NCI-H1048 (cell line): ENCODE data around the gene BICD1.
"Not testable (repeated sequence)": the region's sequence is repeated elsewhere in the genome, so short reads cannot be mapped to it uniquely, and the experiment has no call there.

Experiments
- DNase-seq: peaks from one replicate; lab custom pipeline; 2025; lab: John Stamatoyannopoulos, UW

BICD1 gene

DNA sequence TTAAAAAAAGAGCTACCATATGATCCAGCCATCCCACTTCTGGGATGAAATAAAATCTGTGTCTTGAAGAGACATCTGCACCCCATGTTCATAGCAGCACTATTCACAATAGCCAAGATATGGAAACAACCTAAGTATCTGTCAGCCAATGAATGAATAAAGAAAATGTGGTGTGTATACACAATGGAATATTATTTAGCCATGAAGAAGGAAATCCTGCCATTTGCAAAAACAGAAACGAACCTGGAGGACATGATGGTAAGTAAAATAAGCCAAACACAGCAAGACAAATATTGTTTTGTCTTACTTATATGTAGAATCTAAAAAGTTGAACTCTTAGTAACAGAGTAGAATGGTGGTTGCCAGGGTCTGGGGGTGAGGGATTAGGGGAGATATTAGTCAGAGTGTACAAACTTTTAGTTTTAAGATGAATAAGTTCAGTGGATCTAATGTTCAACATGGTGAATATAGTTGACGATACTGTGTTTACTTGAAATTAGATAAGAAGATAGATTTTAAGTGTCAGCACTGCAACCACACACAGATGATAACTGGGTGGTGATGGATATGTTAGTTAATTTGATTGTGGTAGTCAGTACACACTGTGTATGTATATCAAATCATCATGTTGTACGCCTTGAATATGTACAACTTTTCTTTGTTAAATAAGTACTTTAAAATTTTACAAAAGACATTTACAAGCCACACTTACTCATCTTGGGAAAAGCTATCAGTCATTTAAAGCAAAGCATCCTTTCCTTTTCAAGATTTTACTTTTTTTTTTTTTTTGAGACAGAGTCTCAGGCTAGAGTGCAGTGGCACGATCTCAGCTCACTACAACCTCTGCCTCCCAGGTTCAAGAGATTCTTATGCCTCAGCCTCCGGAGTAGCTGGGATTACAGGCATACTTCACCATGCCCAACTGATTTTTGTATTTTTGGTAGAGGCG is 89.9 kb downstream of the BICD1 start:
- no peak for DNase-seq

DNA sequence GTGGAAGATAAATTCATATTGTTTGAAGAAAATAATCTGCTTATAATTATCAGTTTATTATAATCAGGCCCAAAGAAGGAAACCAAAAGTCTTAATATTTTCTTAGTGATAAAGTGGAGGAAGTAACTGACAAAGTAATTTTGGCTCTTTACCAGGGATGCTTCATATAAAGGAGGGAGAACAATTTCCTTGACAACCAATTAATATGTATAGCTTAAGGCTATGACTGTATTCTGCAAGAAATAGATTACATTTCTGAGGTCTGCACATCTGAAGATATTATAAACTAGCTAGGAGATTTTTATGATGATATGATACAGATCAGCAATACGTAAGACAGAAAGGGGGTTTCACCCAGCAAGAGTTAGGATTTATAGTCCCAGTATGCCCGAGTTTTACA is 90.8 kb downstream of the BICD1 start:
- DNase-seq = no peak

DNA sequence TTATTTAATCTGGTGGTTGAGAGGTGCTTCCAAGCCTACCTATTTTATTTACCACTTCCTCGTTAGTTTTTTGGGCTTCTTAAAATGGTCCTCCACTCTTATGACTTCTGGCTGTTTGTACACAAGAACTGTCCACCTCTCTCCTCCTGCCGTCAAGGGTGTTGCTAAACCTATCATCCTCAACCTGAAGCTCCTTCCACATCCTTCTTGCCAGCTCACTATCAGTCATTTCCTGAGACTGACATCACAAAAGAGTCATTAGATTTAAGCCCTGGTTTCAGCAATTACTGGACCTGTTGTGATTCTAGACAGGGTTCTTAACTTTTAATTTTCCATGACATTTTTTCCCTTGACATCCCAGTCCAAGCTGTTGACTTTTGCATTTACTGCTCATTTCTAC is 91.9 kb downstream of the BICD1 start:
- DNase-seq = no peak

DNA sequence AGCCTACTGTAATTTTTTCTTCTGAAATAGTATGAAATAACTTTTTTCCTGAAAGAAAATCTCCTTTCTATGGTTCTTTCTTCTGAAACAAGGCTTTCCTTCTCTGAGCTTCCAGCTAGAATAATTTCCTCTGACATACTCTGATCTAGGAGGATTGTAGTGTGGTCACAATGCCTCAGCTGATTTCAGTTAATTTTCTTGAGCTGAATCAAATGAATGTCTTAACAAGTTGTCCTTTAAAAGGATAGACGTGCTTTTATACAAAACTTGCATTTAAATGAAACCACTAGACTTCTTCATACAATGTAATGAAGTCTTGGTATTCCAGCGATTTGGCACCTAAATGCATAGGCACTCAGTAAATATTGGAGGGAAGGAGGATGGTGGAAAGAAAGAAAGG is 94.4 kb downstream of the BICD1 start:
- no peak for DNase-seq

DNA sequence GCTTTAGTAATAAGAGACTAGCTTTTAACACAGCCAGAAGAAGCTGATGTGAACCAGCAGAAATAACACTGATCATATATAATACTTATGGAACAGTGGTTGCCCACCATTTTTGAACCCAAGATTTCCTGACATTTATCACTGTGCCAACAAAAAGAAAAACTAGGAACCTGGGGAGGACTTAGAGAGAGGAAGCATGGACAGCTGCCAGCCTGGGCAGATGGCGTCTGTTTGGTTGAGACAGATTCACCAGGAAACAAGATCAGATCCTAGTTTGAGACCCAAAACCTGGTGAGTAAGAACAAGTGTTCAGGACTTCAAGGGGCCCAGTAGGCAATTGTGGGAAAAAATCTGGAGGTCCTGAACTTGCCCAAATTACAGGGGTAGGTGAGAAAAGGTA is 95.3 kb downstream of the BICD1 start:
- no peak for DNase-seq

DNA sequence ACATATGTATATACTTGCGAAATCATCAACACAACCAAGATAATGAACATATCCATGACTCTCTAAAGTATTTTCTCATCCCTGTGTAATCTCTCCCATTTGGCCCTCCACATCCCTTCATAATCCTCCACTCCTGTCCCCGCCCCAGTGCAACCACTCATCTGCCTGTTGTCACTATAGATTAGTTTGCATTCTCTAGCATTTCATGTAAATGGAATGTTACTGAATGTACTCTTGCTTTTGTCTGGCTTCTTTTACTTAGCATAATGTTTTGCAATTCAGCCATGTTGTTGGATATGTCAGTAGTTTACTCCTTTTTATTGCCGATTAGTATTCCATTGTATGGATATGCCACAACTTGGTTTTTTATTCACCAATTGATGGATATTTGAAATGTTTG is 99.1 kb downstream of the BICD1 start:
- no peak for DNase-seq

DNA sequence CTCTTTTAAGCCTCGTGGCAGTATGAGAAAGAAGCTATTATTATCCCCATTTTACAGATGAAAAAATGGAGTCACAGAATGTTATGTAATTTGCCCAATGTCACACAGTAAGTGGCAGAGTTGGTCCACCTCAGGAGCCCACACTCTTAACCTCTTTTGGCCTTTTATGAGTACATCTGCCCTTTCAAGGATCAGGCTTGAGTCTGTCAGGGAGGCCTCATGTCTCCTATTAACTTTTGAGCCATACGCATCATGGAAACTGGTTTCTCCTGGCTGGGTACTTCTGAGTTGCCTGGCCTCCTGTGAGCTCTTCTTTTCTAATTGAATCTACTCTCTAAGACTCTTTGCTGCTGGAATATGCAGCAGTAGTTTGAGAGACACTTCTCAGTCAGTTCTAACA is 101.7 kb downstream of the BICD1 start:
- DNase-seq = no peak

DNA sequence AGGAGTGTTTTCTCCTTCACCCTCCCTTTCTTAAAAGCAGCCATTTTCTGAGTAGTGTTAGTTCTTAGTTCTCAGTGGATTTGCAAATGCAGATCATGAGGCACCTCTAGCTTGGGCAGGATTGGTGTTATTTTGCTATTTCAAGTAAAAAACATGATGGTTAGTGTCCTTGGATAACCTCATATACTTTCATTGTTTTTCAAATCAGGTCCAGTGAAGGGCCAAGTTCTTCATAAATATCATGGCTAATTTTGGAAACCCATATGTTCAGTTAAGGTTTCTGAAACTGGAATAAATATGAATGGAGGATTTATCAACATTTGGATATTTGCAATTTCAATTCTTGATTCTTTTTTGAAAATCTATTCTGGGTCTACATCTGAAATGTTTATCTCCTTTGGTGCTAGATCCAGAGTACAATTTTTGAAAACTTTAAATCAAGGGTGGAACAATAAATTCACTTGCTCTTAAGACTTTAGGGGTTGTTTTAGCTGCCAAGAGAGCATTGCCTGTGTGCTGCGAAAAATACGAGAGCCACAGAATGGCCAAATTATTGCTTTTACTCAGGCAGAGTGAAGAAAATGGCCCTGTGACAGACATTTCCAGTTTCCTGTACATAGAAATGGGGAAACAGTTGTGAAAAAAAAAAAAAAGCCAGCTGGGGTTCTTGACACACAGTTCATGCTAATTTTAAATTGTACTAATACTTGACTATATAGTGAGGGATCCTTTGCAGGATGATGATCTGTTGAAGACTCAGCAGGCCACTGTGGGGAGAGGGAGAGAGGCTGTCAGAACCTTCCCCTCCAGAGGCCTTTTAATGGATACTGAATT is 104.6 kb downstream of the BICD1 start:
- DNase-seq = no peak

DNA sequence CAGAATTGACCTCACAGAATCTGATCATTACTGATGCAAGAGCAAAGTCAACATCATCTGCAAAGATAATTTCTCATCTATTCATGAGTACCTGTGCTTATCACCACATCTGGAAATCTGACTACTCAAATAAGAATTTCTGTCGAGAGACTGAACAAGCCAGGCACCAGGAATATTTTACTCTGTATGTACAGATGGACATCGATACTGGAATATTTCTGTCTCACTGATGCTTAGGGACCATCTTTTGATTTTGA is 105.2 kb downstream of the BICD1 start:
- no peak for DNase-seq

DNA sequence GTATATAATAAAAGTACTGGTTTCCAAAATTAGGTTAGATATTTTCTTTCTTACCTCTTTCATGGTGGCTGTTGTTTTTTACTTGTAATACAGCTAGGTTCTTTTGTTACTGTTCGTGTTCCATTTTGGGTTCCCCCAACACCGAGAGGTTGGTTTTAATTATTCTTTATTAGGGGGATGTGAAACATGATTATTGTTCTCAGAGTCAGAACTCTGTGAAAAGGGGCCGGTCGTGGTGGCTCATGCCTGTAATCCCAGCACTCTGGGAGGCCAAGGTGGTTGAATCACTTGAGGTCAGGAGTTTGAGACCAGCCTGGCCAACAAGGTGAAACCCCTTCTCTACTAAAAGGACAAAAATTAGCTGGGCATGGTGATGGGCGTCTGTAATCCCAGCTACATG is 108.1 kb downstream of the BICD1 start:
- DNase-seq = no peak

DNA sequence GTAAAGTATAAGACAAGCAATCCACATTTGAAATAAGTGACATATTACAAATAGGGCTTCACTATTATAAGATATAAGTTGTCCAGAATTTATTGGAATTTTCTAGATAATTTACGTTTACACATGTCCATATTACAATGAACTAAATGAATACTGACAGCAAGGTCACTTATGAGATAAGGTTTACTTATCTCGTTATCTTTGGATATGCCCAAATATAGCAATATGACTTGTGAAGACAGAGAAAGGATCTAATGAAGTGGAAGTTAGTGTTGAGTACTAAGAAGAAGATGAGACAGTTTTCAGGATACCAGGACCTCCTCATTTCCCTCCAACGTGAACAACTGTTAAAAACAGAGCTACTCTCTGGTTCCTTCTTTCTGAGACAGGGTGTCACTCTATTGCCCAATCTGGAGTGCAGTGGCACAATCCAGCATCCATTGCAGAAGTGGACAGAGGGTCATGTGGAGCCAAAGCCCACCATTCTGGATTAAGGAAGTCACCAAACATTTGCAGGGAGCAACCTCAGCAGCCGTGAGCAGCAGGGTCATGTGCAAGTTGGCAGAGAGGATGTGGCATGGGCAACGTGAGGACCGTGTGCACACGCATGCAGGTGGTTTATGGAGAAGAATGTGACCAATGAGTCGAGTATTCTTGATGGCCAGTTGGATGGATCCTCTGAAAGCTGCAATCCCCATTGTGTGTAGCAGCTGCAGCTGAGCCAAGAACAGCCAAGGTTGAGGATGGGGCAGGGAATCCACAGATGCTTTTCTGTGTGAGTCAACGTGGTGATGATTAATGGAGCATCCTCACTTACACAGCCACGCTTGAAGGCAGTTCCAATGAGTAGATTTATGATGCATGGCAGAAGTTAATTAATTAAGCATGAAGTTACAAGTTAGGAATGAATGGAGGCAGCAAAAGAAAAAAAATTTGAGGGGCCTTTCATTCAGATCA is 111.0 kb downstream of the BICD1 start:
- no peak for DNase-seq

DNA sequence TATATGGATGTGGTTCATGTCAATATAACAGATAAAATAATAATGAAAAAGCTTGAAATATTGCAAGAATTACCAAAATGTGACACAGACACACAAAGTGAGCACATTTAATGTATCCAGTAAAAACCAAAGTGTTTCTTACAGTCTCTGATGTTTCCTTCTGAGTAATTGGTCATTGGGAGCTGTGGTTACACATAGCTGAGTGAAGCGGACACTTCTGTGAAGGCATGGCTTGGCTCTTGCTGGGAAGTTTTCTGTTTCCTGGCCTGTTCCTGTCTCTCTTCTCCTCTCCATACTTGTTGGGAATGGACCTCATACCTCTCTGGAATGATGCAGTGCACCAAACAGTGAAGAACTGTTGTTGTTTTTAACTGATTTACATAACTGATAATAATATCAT is 117.3 kb downstream of the BICD1 start:
- DNase-seq = no peak

DNA sequence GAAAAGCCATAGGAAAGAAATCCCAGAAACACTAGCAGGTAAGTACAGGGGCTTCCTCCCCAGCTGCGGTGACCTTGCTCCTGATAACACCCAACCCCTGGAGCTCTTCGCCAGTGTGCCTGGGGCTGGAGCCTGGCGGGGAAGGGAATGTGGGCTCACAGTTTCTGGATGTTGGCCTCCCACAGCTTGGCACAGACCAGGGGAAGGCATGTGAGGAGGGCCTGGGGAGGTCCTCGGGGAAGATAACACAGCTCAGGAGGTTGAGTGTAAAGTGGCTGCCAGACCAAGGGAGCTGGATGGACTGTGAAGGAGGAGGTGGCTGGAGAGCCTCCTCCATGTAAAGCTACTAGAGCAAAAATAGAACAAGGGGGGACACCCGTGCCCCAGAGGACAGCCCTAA is 120.1 kb downstream of the BICD1 start:
- no peak for DNase-seq

DNA sequence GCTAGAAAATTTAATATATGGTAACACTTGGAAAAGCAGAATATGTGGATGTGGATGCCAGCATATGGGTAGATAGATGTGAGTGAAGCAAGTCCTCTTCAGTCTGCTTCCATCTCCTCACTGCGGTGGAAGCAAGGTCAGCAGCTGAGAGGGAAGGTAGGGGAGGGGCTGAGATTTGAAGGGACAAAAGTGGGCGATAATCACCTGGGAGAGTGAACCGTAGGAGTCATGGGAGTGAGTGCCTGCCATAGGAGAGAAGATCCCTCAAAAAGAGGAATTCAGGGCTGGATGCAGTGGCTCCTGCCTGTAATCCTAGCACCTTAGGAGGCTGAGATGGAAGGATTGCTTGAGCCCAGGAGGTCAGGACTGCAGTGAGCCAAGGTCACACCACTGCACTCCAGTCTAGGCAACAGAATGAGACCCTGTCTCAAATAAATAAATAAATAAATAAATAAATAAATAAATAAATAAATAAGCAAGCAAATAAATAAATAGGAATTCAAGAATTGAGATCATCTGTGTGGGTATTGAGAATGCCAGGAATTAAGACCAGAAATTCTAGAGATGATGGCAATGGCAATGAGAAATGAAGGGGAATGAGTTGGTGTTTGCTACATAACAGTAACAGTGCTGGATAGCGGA is 123.4 kb downstream of the BICD1 start:
- no peak for DNase-seq

DNA sequence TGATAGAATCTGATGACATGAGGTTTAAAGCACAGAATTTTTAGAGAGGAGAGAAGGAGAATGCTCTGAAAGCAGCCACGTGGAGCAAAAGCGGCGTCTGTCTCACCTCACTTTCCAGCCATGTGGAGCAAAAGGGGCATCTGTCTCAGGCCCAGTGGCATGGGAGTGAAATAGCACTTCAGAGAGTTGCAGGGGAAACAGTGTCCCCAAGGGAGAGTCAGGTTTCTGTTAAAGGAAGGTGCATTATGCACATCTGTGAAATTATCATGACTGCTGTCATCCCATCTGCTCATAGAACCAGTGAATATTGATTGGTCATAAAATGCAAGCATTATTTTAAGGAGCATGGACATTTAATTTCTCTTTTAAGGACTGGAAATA is 124.0 kb downstream of the BICD1 start:
- DNase-seq = no peak

DNA sequence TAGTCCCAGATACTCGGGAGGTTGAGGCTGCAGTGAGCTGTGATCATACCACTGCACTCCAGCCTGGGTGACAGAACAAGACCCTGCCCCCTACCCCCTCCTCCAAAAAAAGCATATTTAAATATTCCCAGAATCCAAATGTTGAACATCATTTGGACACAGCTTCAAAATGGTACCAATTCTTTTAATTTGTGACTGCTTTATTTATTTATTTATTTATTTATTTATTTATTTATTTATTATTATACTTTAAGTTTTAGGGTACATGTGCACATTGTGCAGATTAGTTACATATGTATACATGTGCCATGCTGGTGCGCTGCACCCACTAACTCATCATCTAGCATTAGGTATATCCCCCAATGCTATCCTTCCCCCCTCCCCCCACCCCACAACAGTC is 124.7 kb downstream of the BICD1 start:
- not testable (repeated sequence) for DNase-seq

DNA sequence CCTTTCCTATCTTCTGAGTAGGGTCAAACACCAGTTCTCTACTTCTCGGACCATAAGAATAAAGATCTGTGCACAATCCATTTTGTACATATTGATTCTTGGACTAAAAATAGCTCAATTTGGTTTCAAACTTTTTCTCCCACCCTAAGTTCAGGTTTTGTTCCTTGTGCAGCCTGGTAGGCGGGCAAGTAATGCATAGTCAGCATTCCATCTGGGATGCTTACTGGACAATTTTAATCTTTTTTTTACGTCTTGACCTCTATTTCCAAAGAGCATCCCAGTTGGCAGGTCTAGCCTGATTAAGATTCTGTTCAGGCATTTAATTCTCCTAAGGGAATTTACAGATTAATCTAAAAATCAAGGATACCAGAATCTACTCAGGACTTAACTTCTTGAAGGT is 126.9 kb downstream of the BICD1 start:
- no peak for DNase-seq

DNA sequence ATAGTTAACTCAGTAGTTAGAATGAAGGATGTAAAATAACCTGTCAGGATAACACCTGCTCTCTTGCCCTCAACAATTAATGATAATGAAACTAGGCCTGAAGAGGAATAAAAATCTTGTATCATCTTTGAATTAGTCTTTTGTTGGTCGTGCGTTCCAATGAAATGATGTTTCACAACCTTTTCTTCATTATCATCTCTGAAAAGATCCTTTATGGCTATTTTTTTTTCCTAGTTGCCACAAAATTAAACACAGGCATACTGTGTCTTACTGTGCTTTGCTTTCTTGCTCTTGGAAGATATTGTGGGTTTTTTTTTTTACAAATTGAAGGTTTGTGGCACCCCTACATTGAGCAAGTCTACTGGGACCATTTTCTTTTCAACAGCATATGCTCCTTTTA is 128.6 kb downstream of the BICD1 start:
- no peak for DNase-seq

DNA sequence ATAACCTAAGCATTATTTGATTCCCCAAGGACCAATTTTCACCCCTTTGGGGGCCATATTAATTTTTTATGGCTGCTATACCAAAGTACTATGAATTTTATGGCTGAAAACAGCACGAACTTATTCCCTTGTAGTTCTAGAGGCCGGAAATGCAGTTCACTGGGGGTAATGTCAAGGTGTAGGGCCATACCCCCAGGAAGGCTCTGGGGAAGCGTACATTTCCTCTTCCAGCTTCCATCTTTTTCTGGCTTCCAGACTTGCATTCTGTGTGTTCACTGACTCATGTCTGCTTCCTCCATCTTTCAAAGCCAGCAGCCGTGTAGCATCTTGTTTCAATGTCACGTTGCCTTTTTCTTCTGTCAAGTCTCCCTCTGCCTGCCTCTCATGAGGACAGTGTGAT is 133.5 kb downstream of the BICD1 start:
- DNase-seq = no peak

DNA sequence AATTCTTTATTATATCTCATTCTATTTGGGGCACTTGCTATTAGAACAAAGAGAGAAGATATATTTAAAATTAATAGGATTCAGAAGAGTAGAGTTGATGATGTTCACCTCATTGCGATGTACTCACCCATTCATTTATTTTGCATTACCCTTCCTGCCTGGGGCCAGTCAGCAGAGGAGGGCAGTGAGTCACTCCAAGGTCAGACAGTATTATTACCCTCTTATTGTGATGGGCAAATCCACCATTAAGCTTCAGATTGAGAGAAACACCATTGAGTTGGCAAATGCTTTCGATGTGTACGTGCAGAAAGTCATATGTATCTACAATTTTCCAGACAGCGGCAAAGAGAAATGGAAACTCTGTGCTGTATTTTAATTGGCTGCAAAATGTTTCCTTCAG is 134.2 kb downstream of the BICD1 start:
- DNase-seq = no peak

DNA sequence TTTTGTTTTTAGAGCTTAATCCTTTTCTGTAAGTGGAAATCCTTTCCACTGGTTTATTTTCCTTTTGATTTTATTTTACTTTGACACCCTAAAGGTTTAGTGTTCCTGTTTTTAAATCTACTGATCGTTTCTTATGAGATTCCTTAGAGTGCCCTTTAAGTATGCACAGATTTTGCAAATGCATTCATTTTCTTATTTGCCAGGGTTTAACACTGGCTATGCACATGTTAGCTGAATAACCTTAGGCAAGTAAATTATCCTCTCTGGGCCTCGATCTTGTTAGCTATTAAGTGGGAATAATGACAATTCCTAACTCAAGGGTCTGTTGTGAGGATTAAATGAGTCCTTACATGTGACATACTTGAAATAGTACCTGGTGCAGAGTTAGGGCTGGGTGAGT is 136.0 kb downstream of the BICD1 start:
- no peak for DNase-seq
